Endodermal cell (in vitro differentiated cells): ENCODE data around the gene ZBTB25. TPM values are rescaled to one million over a fixed set of nuclear protein-coding genes. Genes with fewer than 3 reads are reported as not detected.

Experiments
- DNase-seq: peaks from one replicate; pipeline ENCODE4 v3.0.0-alpha.2; 2017
- H3K27ac ChIP-seq: 2 replicates; pipeline ENCODE4 v1.5.1; 2013; ENCODE audit warnings: mild to moderate bottlenecking, low read depth, low read length, moderate library complexity
- H3K27me3 ChIP-seq: 2 replicates; pipeline ENCODE4 v1.6.1; 2013; ENCODE audit warnings: mild to moderate bottlenecking, low read length, moderate library complexity; ENCODE audit not compliant: insufficient read depth, control insufficient read depth, poor library complexity, severe bottlenecking
- H3K36me3 ChIP-seq: 2 replicates; pipeline ENCODE4 v1.7.0; 2013; ENCODE audit warnings: mild to moderate bottlenecking, low read length, moderate library complexity; ENCODE audit not compliant: control insufficient read depth, insufficient read depth
- H3K4me1 ChIP-seq: one replicate; pipeline ENCODE4 v1.7.0; 2013; ENCODE audit warnings: low read length; ENCODE audit not compliant: control insufficient read depth, insufficient read depth
- H3K4me3 ChIP-seq: 2 replicates; pipeline ENCODE4 v1.5.1; 2013; ENCODE audit warnings: mild to moderate bottlenecking, low read length, moderate library complexity
- H3K9ac ChIP-seq: 2 replicates; pipeline ENCODE4 v1.6.1; 2013; ENCODE audit warnings: mild to moderate bottlenecking, low read length, moderate library complexity; ENCODE audit not compliant: poor library complexity, severe bottlenecking; ENCODE audit errors: extremely low read depth
- H3K9me3 ChIP-seq: 2 replicates; pipeline ENCODE4 v1.6.1; 2013; ENCODE audit warnings: mild to moderate bottlenecking, low read length, moderate library complexity; ENCODE audit not compliant: control insufficient read depth
- H3K27ac Mint-ChIP-seq: 2 replicates; pipeline ENCODE4 v1.8.0; 2020; ENCODE audit warnings: mixed read lengths
- H3K27me3 Mint-ChIP-seq: 2 replicates; pipeline ENCODE4 v1.8.0; 2021; ENCODE audit warnings: mild to moderate bottlenecking, mixed read lengths; ENCODE audit not compliant: insufficient read depth
- H3K36me3 Mint-ChIP-seq: 2 replicates; pipeline ENCODE4 v1.8.0; 2020; ENCODE audit warnings: low read depth, mixed read lengths
- H3K4me1 Mint-ChIP-seq: 2 replicates; pipeline ENCODE4 v1.8.0; 2020; ENCODE audit warnings: mixed read lengths
- H3K4me3 Mint-ChIP-seq: 2 replicates; pipeline ENCODE4 v1.8.0; 2020; ENCODE audit warnings: mild to moderate bottlenecking, moderate library complexity, mixed read lengths
- H3K9me3 Mint-ChIP-seq: 2 replicates; pipeline ENCODE4 v1.8.0; 2020; ENCODE audit warnings: mild to moderate bottlenecking, mixed read lengths
- WGBS, 2 experiments: methylation state at CpG; one replicate each; pipeline versions ENCODE4 v1.1.5 to v1.1.7; 2013; ENCODE audit warnings: missing lambda C conversion rate in 2 of 2, mixed read lengths in 1 of 2; ENCODE audit not compliant: insufficient coverage in 1 of 2, insufficient read length in 1 of 2; 5-methylcytosine and 5-hydroxymethylcytosine counted together
- total RNA-seq, 2 donors: library from RNA; stranded (reverse); fragmentation: NEBNext Ultra II Directional in 1 of 2; extraction: Animal tissue kit (Norgen Biotek cat#: 25700) in 1 of 2; gene quantifications; 2 replicates in 1 of 2; 3 replicates in 1 of 2; pipeline ENCODE4 v1.2.1, GENCODE V29; 2021
- TF ChIP-seq, protein P1 (sequence below): fragments of 200-600 bp; sonication (generic); conservative IDR thresholded peaks from 2 replicates; pipeline ENCODE4 v1.5.0; 2021; ENCODE audit warnings: antibody characterized with exemption, mild to moderate bottlenecking

ZBTB25 gene
- total RNA-seq, 2 donors from 2014 or later = 14.0 to 17.0 TPM

DNA sequence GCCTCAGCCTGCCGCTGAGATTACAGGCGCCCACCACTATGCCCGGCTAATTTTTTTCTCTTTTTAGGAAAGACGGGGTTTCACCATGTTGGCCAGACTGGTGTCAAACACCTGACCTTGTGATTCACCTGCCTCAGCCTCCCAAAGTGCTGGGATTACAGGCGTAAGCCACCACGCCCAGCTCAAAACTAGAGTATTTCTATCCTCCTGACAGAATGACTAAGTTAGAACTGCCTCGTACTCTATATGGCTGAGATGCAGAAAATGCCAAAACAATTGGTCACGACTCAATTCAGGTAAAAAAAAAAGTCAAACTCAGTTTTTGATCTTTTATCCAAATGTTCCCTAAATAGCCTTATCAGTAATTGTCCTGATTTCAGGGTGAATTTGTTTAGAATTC lies 27.2 kb downstream of the ZBTB25 start:
- Mint-ChIP-seq H3K36me3 (peaks cover 4% of the 10 kb centered on the region), H3K4me1 (no peaks in the 10 kb centered on the region)

DNA sequence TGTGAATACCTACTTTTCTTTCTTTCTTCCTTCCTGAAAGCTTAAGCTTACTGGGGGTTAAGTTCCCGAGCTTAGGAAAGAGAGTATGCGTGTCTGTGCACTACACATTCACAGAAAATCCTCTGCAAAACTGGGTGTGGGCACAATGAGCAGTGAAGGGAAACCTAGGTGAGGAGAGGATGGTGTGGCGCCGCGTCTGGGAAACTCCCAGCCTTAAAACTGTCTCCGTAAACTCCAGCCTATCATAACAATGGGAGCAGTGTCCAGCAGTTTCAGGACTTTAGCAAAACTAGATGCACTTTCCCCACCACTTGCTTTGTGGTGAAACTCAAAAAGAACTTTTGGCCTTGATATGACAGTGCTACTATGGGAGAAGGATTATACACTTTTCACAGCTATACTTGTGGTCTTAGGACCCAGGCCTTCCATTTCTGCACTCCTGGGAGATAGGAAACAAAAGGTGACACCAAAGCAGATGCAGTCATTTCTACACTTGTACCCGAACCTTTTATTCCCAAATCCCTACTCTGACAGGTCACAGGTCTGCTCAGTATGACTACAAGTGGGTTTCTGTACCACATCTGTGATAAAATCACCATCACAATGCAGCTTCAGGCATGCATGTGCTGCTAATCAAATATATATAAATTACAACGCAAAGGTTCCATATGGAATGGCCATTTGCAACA lies 27.9 kb downstream of the ZBTB25 start:
- H3K27me3 Mint-ChIP-seq = no peaks in the 10 kb centered on the region
- Histone ChIP-seq H3K36me3 (no peaks in the 10 kb centered on the region), H3K4me3 (no peak overlapping the region), H3K9me3 (no peaks in the 10 kb centered on the region), H3K27ac (no peak overlapping the region), H3K9ac (no peak overlapping the region), H3K4me1 (no peaks in the 10 kb centered on the region), H3K27me3 (no peaks in the 10 kb centered on the region)
- H3K27ac Mint-ChIP-seq = no peak overlapping the region
- H3K4me1 Mint-ChIP-seq = no peaks in the 10 kb centered on the region
- H3K36me3 Mint-ChIP-seq = peaks cover 2% of the 10 kb centered on the region
- TF ChIP-seq, protein P1, sequence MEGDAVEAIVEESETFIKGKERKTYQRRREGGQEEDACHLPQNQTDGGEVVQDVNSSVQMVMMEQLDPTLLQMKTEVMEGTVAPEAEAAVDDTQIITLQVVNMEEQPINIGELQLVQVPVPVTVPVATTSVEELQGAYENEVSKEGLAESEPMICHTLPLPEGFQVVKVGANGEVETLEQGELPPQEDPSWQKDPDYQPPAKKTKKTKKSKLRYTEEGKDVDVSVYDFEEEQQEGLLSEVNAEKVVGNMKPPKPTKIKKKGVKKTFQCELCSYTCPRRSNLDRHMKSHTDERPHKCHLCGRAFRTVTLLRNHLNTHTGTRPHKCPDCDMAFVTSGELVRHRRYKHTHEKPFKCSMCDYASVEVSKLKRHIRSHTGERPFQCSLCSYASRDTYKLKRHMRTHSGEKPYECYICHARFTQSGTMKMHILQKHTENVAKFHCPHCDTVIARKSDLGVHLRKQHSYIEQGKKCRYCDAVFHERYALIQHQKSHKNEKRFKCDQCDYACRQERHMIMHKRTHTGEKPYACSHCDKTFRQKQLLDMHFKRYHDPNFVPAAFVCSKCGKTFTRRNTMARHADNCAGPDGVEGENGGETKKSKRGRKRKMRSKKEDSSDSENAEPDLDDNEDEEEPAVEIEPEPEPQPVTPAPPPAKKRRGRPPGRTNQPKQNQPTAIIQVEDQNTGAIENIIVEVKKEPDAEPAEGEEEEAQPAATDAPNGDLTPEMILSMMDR = no peak
- no peak for DNase-seq
- H3K4me3 Mint-ChIP-seq = no peak overlapping the region
- no peaks in the 10 kb centered on the region for H3K9me3 Mint-ChIP-seq
- 89 to 92% methylated on average over 5 to 8 of the region's 8 CpGs for WGBS, 2 experiments

More for the DNA sequence above, 27.2 kb downstream of the ZBTB25 start:
- TF ChIP-seq, protein P1 = no peak
- no peak for DNase-seq
- no peaks in the 10 kb centered on the region for H3K9me3 Mint-ChIP-seq
- Histone ChIP-seq H3K4me3 (no peak overlapping the region), H3K36me3 (no peaks in the 10 kb centered on the region), H3K4me1 (no peaks in the 10 kb centered on the region), H3K27me3 (no peaks in the 10 kb centered on the region), H3K9me3 (no peaks in the 10 kb centered on the region), H3K27ac (no peak overlapping the region), H3K9ac (no peak overlapping the region)
- H3K27me3 Mint-ChIP-seq = no peaks in the 10 kb centered on the region
- no peak overlapping the region for H3K4me3 Mint-ChIP-seq
- H3K27ac Mint-ChIP-seq = no peak overlapping the region
- WGBS, 2 experiments = 91 to 95% methylated on average over 8 of the region's 8 CpGs

DNA sequence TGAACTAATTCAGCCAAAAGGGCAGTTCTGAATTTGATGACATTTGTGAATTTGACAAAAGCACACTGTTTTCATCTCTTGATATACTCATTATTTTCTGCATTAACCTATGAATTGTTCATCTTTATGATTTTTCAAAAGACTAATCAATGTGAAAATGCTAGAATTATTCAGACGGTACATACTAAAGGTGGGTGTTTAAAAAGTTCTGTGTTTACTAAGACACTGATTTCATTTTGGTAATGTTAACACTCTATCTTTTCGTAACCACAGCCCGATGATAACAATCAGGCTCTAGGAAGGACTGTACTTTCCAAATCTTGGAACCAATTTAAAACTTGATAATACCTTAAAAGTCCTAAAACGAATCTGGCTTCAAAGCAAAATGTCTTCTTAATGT lies 28.9 kb downstream of the ZBTB25 start:
- H3K36me3 ChIP-seq = no peaks in the 10 kb centered on the region
- no peaks in the 10 kb centered on the region for H3K9me3 ChIP-seq
- H3K4me3 ChIP-seq = no peak overlapping the region
- peaks cover 2% of the 10 kb centered on the region for H3K36me3 Mint-ChIP-seq
- TF ChIP-seq, protein P1 = no peak
- H3K9ac ChIP-seq = no peak overlapping the region
- H3K27ac Mint-ChIP-seq = no peak overlapping the region
- no peak for DNase-seq
- H3K27me3 Mint-ChIP-seq = no peaks in the 10 kb centered on the region
- H3K4me1 Mint-ChIP-seq = no peaks in the 10 kb centered on the region
- peaks cover 2% of the 10 kb centered on the region for H3K27me3 ChIP-seq
- no peaks in the 10 kb centered on the region for H3K4me1 ChIP-seq
- 98 to 100% methylated on average over 3 to 4 of the region's 4 CpGs for WGBS, 2 experiments
- no peaks in the 10 kb centered on the region for H3K9me3 Mint-ChIP-seq
- H3K4me3 Mint-ChIP-seq = no peak overlapping the region
- H3K27ac ChIP-seq = no peak overlapping the region
